Erythroblast (primary cell): ENCODE measurements around the gene C1QB.

Source experiments
- GATA1 ChIP-seq: IDR thresholded peaks from 2 replicates; pipeline ENCODE4 v1.6.1; 2011; ENCODE audit warnings: low read depth, mild to moderate bottlenecking, control low read depth, low read length, moderate library complexity
- POLR2A ChIP-seq: IDR thresholded peaks from 2 replicates; pipeline ENCODE4 v1.6.1; 2011; ENCODE audit warnings: mild to moderate bottlenecking, low read length

- TF ChIP-seq POLR2A (no peak), GATA1 (no peak)
Measured at GRCh38 chr1:22607154-22607553, 45.9 kb upstream of the C1QB start.
